ENCODE data around the gene CLCN1. TPM values are rescaled to one million over a fixed set of nuclear protein-coding genes. Genes with fewer than 3 reads are reported as not detected.

The CLCN1 gene
- total and polyA plus RNA-seq, 12 donors = under 0.01 to 0.32 (median 0.12) TPM; not detected in 8

- H3K9me3 ChIP-seq (replicated peaks in 1 of 3) = no peaks in the 10 kb centered on the region
- no peak overlapping the region for H3K4me3 ChIP-seq
- intact Hi-C loops (cut with DNase I) = no loop called here
- no peaks in the 10 kb centered on the region for H3K36me3 ChIP-seq (replicated peaks in 1 of 2)
- no peak for DNase-seq
- TF ChIP-seq CTCF (IDR thresholded peaks at IDR 0.05) (no peak), POLR2A (IDR thresholded peaks at IDR 0.05) (no peak)
- H3K27ac ChIP-seq = no peak overlapping the region
- H3K27me3 ChIP-seq = peaks cover 3% of the 10 kb centered on the region
- H3K4me1 ChIP-seq (replicated peaks in 1 of 2) = no peaks in the 10 kb centered on the region
- 76 to 84% (median 77%) methylated on average over 3 of the region's 3 CpGs for WGBS, 4 donors
Observed at GRCh38 chr7:143337216-143337615, 21.3 kb downstream of the CLCN1 start.

DNA sequence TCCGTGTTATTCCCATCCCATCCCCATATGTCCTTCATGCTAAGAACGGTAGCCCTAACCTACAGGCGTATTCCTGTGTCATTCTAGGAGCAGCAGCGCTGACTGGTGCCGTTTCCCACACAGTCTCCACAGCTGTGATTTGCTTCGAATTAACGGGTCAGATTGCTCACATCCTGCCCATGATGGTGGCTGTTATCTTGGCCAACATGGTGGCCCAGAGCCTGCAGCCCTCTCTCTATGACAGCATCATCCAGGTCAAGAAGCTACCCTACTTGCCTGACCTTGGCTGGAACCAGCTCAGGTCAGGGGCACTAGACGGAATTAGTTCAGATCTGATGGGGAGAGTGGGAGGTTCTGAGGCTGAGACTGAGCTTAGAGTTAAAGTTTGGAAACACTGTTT, 25.9 kb downstream of the CLCN1 start:
- intact Hi-C loops (cut with DNase I) = no loop called here
- no peak for TF ChIP-seq CTCF (IDR thresholded peaks at IDR 0.05)
- no peak for TF ChIP-seq POLR2A (IDR thresholded peaks at IDR 0.05)
- Histone ChIP-seq H3K4me3 (no peak overlapping the region), H3K4me1 (replicated peaks in 1 of 2) (peaks cover 0 to 5% of the 10 kb centered on the region in 2 donors), H3K9me3 (replicated peaks in 1 of 3) (no peaks in the 10 kb centered on the region), H3K27ac (no peak overlapping the region), H3K27me3 (peaks cover under 1% of the 10 kb centered on the region), H3K36me3 (replicated peaks in 1 of 2) (no peaks in the 10 kb centered on the region)
- DNase-seq = no peak
- WGBS, 4 donors = 85 to 87% (median 85%) methylated on average over 8 of the region's 8 CpGs

DNA sequence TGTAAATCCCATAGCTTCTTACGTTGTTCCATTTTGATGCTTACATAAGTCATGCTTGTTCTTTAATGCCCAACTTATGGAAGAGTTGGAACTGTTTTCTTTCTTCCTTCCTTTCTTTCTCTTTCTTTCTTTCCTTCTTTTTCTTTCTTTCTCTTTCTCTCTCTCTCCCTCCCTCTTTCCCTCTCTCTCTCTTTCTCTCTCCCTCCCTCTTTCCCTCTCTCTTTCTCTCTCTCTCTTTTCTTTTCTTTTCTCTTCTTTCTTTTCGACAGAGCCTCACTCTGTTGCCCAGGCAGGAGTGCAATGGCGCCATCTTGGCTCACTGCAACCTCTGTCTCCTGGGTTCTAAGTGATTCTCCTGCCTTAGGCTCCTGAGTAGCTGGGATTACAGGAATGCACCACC, 27.7 kb downstream of the CLCN1 start:
- H3K36me3 ChIP-seq (replicated peaks in 1 of 2) = no peaks in the 10 kb centered on the region

GRCh38 chr7:143345428-143345900, 29.6 kb downstream of the CLCN1 start:
- no peak for TF ChIP-seq POLR2A (IDR thresholded peaks at IDR 0.05)
- peak in 3 of 6 experiments; percentile 25 to 40 (median 39) for TF ChIP-seq CTCF (IDR thresholded peaks at IDR 0.05)
- Histone ChIP-seq H3K9me3 (replicated peaks in 1 of 3) (no peaks in the 10 kb centered on the region), H3K27ac (no peak overlapping the region), H3K36me3 (replicated peaks in 1 of 2) (no peaks in the 10 kb centered on the region), H3K27me3 (no peaks in the 10 kb centered on the region), H3K4me1 (replicated peaks in 1 of 2) (peaks cover 0 to 5% of the 10 kb centered on the region in 2 donors), H3K4me3 (peak overlapping the region in 1 of 4 donors; percentile 27)
- intact Hi-C loops (cut with DNase I) = no loop called here
- DNase-seq = peak in 1 of 7 donors; percentile 24
- WGBS, 4 donors = 4 to 10% (median 6%) methylated on average over 18 to 35 of the region's 35 CpGs

More for the DNA sequence above, 27.7 kb downstream of the CLCN1 start:
- Histone ChIP-seq H3K9me3 (replicated peaks in 1 of 3) (no peaks in the 10 kb centered on the region), H3K27me3 (no peaks in the 10 kb centered on the region), H3K4me3 (no peak overlapping the region), H3K27ac (no peak overlapping the region), H3K4me1 (replicated peaks in 1 of 2) (peaks cover 0 to 5% of the 10 kb centered on the region in 2 donors)
- TF ChIP-seq CTCF (IDR thresholded peaks at IDR 0.05) = no peak
- TF ChIP-seq POLR2A (IDR thresholded peaks at IDR 0.05) = no peak
- 87 to 88% (median 87%) methylated on average over 3 of the region's 3 CpGs for WGBS, 4 donors
- intact Hi-C loops (cut with DNase I) = no loop called here
- DNase-seq = no peak
